ENCODE results near the gene LY6G6D. TPM values are rescaled to one million over a fixed set of nuclear protein-coding genes. Genes with fewer than 3 reads are reported as not detected.

Gene LY6G6D
- total RNA-seq, 1 donor from 2014 or later, result not detected

GRCh38 chr6:31744422-31744821 is 29.3 kb downstream of the LY6G6D start:
- H3K4me3 Mint-ChIP-seq, result no peak overlapping the region
- H3K36me3 Mint-ChIP-seq (ENCODE audit: low read depth), result peaks cover 18% of the 10 kb centered on the region
- no peak for TF ChIP-seq CTCF (conservative IDR thresholded peaks at IDR 0.05)
- no peak for DNase-seq (ENCODE audit: low read depth, low spot score)
- peaks cover 48% of the 10 kb centered on the region for H3K4me1 Mint-ChIP-seq
- H3K27me3 Mint-ChIP-seq (ENCODE audit: low read depth), result no peaks in the 10 kb centered on the region
- peak overlapping the region; percentile 23 for H3K27ac Mint-ChIP-seq (ENCODE audit: unreplicated experiment)
- H3K9me3 Mint-ChIP-seq, result no peaks in the 10 kb centered on the region

- Mint-ChIP-seq H3K27me3 (ENCODE audit: low read depth) (no peaks in the 10 kb centered on the region), H3K27ac (ENCODE audit: unreplicated experiment) (no peak overlapping the region), H3K4me3 (no peak overlapping the region), H3K9me3 (no peaks in the 10 kb centered on the region), H3K36me3 (ENCODE audit: low read depth) (peaks cover 13% of the 10 kb centered on the region), H3K4me1 (peaks cover 13% of the 10 kb centered on the region)
- no peak for TF ChIP-seq CTCF (conservative IDR thresholded peaks at IDR 0.05)
- DNase-seq (ENCODE audit: low read depth, low spot score), result no peak
Measured at GRCh38 chr6:31749301-31750036, 34.3 kb downstream of the LY6G6D start.

- Mint-ChIP-seq H3K27ac (ENCODE audit: unreplicated experiment) (peak overlapping the region; percentile 20), H3K4me1 (peaks cover 6% of the 10 kb centered on the region), H3K4me3 (no peak overlapping the region), H3K9me3 (no peaks in the 10 kb centered on the region), H3K36me3 (ENCODE audit: low read depth) (peaks cover 13% of the 10 kb centered on the region), H3K27me3 (ENCODE audit: low read depth) (no peaks in the 10 kb centered on the region)
- no peak for TF ChIP-seq CTCF (conservative IDR thresholded peaks at IDR 0.05)
- DNase-seq (ENCODE audit: low read depth, low spot score), result no peak
Measured at GRCh38 chr6:31750411-31751022, 35.4 kb downstream of the LY6G6D start.

GRCh38 chr6:31752739-31753319 is 37.7 kb downstream of the LY6G6D start:
- DNase-seq (ENCODE audit: low read depth, low spot score), result no peak
- no peak for TF ChIP-seq CTCF (conservative IDR thresholded peaks at IDR 0.05)
- H3K27me3 Mint-ChIP-seq (ENCODE audit: low read depth), result no peaks in the 10 kb centered on the region
- no peaks in the 10 kb centered on the region for H3K4me1 Mint-ChIP-seq
- H3K36me3 Mint-ChIP-seq (ENCODE audit: low read depth), result peaks cover 9% of the 10 kb centered on the region
- H3K4me3 Mint-ChIP-seq, result no peak overlapping the region
- H3K9me3 Mint-ChIP-seq, result no peaks in the 10 kb centered on the region
- H3K27ac Mint-ChIP-seq (ENCODE audit: unreplicated experiment), result no peak overlapping the region

GRCh38 chr6:31758281-31758680 is 43.1 kb downstream of the LY6G6D start:
- DNase-seq (ENCODE audit: low read depth, low spot score), result no peak
- no peak for TF ChIP-seq CTCF (conservative IDR thresholded peaks at IDR 0.05)
- H3K9me3 Mint-ChIP-seq, result no peaks in the 10 kb centered on the region
- peaks cover 17% of the 10 kb centered on the region for H3K4me1 Mint-ChIP-seq
- H3K27me3 Mint-ChIP-seq (ENCODE audit: low read depth), result no peaks in the 10 kb centered on the region
- peaks cover 28% of the 10 kb centered on the region for H3K36me3 Mint-ChIP-seq (ENCODE audit: low read depth)
- no peak overlapping the region for H3K4me3 Mint-ChIP-seq
- no peak overlapping the region for H3K27ac Mint-ChIP-seq (ENCODE audit: unreplicated experiment)

Measured in neural crest cell (in vitro differentiated cells).